ENCODE data around the gene ANKRD34A.

DNA sequence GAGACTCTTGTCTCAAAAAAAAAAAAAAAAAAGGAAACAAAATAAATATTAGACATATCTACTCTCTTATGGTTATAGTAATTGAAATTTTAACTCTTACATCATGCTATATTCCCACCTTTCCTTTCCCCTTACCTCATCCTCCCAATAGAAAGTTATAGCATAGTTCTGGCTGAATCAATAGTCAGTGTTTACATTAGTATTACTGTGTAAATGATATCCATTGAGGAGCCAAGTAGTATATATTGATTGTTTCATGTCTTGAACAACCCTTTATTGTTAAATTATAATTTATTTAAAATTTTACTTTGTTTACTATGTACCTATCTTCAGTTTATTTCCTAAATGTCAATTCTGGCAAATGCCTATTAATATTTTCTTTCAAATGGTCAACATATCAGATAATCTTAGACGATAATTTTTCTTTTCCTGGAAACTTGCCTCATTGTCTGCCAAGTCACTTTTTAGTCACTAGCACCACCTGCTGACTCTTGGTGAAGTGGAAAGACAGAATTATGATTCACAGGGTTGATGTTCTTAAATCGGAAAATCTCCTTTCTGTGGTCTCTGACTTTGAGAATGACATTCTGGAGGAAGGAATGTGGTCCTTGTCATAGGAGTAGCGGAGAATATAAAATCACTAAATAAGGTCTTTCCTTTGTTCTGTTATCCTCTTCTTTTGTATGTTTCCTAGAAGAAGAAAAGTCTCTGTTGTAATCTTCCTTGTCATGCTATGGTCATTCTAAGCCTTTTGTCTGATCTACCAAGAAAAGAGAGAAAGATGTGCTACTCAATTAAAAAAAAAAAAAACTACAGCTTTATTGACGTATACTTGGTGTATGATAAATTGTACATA, 48.6 kb upstream of the ANKRD34A start:
- TF ChIP-seq, protein P1, sequence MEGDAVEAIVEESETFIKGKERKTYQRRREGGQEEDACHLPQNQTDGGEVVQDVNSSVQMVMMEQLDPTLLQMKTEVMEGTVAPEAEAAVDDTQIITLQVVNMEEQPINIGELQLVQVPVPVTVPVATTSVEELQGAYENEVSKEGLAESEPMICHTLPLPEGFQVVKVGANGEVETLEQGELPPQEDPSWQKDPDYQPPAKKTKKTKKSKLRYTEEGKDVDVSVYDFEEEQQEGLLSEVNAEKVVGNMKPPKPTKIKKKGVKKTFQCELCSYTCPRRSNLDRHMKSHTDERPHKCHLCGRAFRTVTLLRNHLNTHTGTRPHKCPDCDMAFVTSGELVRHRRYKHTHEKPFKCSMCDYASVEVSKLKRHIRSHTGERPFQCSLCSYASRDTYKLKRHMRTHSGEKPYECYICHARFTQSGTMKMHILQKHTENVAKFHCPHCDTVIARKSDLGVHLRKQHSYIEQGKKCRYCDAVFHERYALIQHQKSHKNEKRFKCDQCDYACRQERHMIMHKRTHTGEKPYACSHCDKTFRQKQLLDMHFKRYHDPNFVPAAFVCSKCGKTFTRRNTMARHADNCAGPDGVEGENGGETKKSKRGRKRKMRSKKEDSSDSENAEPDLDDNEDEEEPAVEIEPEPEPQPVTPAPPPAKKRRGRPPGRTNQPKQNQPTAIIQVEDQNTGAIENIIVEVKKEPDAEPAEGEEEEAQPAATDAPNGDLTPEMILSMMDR (conservative IDR thresholded peaks at IDR 0.05): peak; percentile 82
- TF ChIP-seq EZH2 (IDR thresholded peaks at IDR 0.05; ENCODE audit: low read depth): no peak

Data from PC-9 (cell line).